DMS 273 treated with DMSO at 0.1 percent for 48 hours (cell line): ENCODE results near the gene UGT2B10.
"Not testable (repeated sequence)": the region's sequence is repeated elsewhere in the genome, so short reads cannot be mapped to it uniquely, and the experiment has no call there.

Source experiments
- DNase-seq: peaks from one replicate; lab custom pipeline; 2025; lab: John Stamatoyannopoulos, UW

Gene UGT2B10

GRCh38 chr4:68815617-68816409, at the start of gene UGT2B10:
Gene UGT2B10 (plus strand): TSS chr4:68815994. CDS start chr4:68816020, 26 bp downstream.
- not testable (repeated sequence) for DNase-seq

- DNase-seq = not testable (repeated sequence)
Observed at GRCh38 chr4:68771836-68772235, 44.0 kb upstream of the UGT2B10 start.

- DNase-seq = no peak
Observed at GRCh38 chr4:68773699-68774098, 42.1 kb upstream of the UGT2B10 start.

DNA sequence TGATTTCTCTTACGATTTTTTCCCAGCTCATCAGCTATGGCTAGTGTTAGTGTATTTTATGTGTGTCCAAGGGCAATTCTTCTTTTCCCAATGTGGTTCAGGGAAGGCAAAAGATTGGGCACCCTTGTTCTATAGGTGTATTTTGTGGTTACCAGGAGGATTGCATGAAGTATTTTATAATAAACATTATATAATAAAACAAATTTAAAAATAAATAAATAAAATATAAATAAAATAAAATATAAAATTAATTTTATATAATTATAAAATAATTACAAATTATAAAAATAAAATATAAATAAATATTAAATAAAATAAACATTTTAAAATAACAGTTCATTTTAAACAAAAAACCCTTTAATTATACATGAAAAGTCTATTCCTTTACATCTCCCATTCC, 35.6 kb upstream of the UGT2B10 start:
- no peak for DNase-seq

DNA sequence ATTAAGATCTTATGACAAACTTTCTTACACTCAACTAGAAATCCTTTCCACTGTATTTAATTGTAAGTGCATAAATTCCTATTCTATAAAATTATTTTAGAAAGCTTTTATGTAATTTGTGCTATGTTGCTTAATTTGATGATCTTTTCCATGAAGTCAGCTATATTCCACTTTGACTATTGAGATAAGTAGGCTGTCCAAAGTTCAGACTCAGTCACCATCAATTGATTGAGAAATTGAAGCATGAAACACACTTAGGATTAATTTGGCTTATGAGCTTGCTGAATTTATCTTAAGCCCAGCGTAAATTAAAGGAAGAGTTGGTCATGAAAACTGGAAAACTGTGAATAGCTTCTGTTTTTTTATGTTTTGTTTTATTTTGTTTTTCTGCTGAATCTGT, 18.7 kb upstream of the UGT2B10 start:
- no peak for DNase-seq

- no peak for DNase-seq
Observed at GRCh38 chr4:68797618-68798017, 18.2 kb upstream of the UGT2B10 start.

- DNase-seq = no peak
Observed at GRCh38 chr4:68803013-68803412, 12.8 kb upstream of the UGT2B10 start.

GRCh38 chr4:68808060-68808459, 7.7 kb upstream of the UGT2B10 start:
- no peak for DNase-seq

DNA sequence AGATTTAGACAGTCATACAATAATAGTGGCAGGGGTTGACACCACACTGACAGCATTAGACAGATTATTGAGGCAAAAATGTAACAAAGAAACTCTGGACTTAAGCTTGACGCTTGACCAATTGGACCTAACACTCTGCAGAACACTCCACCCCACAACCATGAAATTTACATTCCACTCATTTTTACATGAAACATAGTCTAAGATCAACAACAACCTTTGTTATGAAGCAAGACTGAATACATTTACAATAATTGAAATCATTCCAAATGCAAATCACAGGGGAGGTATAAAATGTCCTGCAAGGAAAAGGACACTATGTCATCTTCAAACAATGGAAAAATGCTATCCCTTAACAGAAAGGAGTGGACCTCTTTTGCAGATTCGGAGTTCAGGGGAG, 4.9 kb upstream of the UGT2B10 start:
- DNase-seq = no peak

DNA sequence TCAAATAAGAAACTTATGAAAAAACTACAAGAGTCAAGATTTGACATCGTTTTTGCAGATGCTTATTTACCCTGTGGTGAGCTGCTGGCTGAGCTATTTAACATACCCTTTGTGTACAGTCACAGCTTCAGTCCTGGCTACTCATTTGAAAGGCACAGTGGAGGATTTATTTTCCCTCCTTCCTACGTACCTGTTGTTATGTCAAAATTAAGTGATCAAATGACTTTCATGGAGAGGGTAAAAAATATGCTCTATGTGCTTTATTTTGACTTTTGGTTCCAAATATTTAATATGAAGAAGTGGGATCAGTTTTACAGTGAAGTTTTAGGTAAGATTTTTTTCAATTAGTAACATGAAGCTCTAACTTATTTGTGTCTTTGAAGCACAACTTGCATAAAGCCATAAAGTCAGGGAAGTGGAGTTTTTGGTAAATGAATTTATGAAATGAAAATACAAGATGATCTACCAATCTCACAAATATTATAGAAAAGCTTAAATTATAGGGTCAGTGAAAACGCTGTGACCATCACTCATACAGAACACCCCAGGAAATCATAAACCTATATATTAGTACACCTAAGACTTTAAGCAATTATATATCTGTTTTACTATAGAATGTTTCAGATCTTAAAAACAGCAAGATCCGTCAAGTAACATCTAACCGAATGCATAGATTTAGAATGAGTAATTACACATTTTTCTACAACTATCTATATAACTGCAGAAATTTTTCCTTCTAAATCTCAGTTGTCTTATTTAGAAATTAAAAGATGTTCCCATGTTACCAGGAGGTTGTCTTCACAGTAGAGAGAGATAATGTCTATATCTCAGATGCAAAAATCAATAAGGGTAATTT, 844 bp downstream of the UGT2B10 start:
- DNase-seq = not testable (repeated sequence)

- no peak for DNase-seq
Observed at GRCh38 chr4:68817386-68817785, 1.6 kb downstream of the UGT2B10 start.

DNA sequence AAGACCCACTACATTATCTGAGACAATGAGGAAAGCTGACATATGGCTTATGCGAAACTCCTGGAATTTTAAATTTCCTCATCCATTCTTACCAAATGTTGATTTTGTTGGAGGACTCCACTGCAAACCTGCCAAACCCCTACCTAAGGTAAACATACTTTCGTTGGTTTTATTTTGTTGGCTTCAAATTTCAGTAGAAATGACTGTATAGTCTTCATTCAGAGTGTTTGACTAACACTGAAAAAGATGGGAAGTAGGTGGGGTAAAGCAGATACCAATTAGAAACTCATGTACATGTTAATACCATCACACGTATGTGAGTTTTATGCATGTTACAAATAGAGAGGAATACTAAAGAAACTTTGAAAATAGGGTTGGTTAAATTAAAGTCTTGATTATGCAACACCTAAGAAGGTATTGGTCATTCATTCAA, 2.3 kb downstream of the UGT2B10 start:
- not testable (repeated sequence) for DNase-seq

- DNase-seq = no peak
Observed at GRCh38 chr4:68831642-68832041, 15.8 kb downstream of the UGT2B10 start.

GRCh38 chr4:68850293-68850692, 34.5 kb downstream of the UGT2B10 start:
- DNase-seq = no peak

DNA sequence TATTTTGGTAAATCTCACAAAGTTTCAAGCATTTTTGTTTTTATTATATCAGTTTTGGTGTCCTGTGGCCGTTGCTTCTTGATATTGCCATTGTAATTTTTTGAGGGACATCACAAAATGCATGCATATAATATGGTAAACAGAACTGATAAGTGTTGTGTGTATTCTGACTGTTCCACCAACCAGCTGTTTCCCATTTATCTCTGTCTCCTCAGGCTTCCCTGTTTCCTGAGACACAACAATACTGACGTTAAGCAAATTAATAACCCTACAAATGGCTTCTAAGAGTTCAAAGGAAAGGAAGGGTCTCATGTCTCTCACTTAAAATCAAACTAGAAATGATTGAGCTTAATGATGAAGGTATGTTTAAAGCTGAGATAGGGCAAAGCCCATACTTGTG, 40.0 kb downstream of the UGT2B10 start:
- DNase-seq = no peak

GRCh38 chr4:68858039-68858438, 42.2 kb downstream of the UGT2B10 start:
- no peak for DNase-seq

DNA sequence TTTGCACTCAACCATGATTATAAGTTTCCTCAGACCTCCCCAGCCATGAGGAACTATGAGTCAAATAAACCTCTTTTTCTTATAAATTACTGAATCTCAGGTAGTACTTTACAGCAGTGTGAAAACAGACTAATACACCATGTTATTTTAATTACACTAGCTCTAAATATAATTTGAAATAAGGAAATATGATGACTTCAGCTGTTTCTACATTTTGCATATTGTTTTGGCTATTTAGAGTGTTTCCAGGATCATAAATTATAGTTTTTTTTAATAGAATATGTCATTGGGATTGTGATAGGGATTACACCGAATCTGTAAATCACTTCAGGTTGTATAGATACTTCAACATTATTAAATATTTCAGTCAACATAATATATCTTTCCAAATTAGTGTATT, 43.9 kb downstream of the UGT2B10 start:
- no peak for DNase-seq

GRCh38 chr4:68861057-68861456, 45.3 kb downstream of the UGT2B10 start:
- no peak for DNase-seq

DNA sequence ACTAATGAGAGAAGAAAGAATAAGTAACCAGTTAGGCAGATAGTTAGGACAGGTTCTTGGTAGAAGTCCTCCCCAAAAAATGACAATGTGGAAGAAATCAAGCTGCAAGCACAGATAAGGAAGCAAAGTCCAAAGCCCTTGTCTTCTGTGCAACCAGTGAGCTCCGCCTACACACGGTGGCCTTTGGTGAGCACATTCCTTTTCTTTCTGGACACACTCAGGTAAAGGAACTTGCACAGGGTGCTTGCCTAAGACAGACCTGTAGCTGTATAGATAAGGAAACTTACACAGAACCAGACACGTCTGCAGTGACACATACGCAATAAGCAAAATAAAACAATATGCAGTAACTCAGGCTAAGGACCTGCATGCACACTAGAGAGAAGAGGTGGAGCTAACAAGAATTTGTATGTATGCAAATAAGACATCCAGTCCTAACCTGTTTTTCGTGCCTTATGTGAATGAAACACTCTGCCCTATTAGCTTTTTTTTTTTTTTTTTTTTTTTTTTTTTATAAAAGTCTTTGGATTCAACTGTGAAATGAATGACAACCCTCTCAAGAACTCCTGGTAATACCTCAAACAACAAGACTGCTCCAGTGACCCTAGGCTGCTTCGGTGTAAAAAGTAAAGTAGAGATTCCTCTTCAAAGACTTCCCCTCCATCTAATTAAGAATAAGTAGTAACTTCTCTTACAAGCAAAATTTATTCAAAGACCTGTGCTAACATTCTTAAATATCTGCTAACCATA, 48.8 kb downstream of the UGT2B10 start:
- no peak for DNase-seq

- no peak for DNase-seq
Observed at GRCh38 chr4:68865188-68865638, 49.4 kb downstream of the UGT2B10 start.

GRCh38 chr4:68865760-68866159, 50.0 kb downstream of the UGT2B10 start:
- no peak for DNase-seq

GRCh38 chr4:68869274-68869773, 53.5 kb downstream of the UGT2B10 start:
- DNase-seq = no peak
